Skeletal muscle tissue (tissue), 4 donors: Measurements from ENCODE around the gene ANO7. TPM values are rescaled to one million over a fixed set of nuclear protein-coding genes. Genes with fewer than 3 reads are reported as not detected.
A peak's percentile ranks its signal among the peaks of the same experiment; 100 is the strongest.

Experiments used
- H3K27ac ChIP-seq: one replicate; pipeline ENCODE4 v1.7.0; 2013; ENCODE audit warnings: mild to moderate bottlenecking, low read depth, low read length, inconsistent platforms
- H3K27me3 ChIP-seq, 3 donors: one replicate each; pipeline ENCODE4 v1.7.0; 2013; ENCODE audit warnings: low read length in 3 of 3; ENCODE audit not compliant: control insufficient read depth in 3 of 3, insufficient read depth in 3 of 3
- H3K36me3 ChIP-seq, 3 donors: one replicate each; pipeline ENCODE4 v1.7.0; 2013; ENCODE audit warnings: low read length in 3 of 3; ENCODE audit not compliant: control insufficient read depth in 3 of 3, insufficient read depth in 3 of 3
- H3K4me1 ChIP-seq, 3 donors: one replicate each; pipeline ENCODE4 v1.7.0; 2013; ENCODE audit warnings: low read length in 3 of 3, mild to moderate bottlenecking in 3 of 3; ENCODE audit not compliant: control insufficient read depth in 3 of 3, insufficient read depth in 3 of 3
- H3K4me3 ChIP-seq, 3 donors: one replicate each; pipeline ENCODE4 v1.7.0; 2013; ENCODE audit warnings: low read length in 3 of 3
- H3K9ac ChIP-seq, 3 donors: one replicate each; pipeline ENCODE4 v1.7.0; 2013; ENCODE audit warnings: low read length in 3 of 3, mild to moderate bottlenecking in 3 of 3, moderate library complexity in 2 of 3, low read depth in 1 of 3
- H3K9me3 ChIP-seq, 3 donors: one replicate each; pipeline ENCODE4 v1.7.0; 2013; ENCODE audit warnings: low read length in 3 of 3; ENCODE audit not compliant: control insufficient read depth in 3 of 3
- total RNA-seq: library from RNA; depleted of rRNA; stranded (reverse); fragments of >200 nt; gene quantifications from one replicate; pipeline ENCODE4 v1.2.3, GENCODE V29; 2014
- donor health status: Osteomylitis.

Gene ANO7, protein sequence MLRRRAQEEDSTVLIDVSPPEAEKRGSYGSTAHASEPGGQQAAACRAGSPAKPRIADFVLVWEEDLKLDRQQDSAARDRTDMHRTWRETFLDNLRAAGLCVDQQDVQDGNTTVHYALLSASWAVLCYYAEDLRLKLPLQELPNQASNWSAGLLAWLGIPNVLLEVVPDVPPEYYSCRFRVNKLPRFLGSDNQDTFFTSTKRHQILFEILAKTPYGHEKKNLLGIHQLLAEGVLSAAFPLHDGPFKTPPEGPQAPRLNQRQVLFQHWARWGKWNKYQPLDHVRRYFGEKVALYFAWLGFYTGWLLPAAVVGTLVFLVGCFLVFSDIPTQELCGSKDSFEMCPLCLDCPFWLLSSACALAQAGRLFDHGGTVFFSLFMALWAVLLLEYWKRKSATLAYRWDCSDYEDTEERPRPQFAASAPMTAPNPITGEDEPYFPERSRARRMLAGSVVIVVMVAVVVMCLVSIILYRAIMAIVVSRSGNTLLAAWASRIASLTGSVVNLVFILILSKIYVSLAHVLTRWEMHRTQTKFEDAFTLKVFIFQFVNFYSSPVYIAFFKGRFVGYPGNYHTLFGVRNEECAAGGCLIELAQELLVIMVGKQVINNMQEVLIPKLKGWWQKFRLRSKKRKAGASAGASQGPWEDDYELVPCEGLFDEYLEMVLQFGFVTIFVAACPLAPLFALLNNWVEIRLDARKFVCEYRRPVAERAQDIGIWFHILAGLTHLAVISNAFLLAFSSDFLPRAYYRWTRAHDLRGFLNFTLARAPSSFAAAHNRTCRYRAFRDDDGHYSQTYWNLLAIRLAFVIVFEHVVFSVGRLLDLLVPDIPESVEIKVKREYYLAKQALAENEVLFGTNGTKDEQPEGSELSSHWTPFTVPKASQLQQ
- not detected for total RNA-seq

DNA sequence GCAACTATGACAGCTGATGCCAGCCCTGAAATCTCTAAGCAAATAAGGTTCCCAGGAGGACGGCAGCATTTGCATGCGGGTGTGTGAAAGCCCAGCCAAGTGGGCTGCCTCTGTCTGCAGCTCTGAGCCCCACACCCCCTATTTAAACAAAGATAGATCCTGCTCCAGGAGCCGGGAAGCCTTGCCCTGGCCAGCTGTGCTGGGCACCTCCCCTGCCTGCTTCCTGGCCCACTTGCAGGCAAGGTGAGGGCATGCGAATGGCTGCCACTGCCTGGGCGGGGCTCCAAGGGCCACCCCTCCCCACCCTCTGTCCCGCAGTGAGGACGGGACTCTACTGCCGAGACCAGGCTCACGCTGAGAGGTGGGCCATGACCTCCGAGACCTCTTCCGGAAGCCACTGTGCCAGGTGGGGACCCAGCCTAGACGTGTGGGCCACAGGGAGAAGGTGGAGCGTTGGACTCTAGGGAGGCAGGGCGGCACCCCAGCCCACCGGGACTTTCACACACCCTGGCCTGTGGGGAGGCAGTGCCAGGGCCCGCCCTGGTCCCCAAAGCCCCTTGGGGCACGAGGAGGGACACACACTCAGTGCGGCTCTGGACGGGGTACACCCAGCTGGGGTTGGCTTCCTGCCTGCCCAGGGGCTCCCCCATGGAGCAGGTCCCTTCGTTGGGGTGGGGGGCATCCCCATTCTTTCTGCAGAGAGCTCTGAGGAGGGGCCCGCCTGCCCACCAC, at the start of gene ANO7:
Gene ANO7, plus strand, starts transcription at position 317 of the 732 bp plus-strand sequence. CDS start 1,387 bp downstream, outside the sequence.
- Histone ChIP-seq H3K9ac (no peak within 1 kb of the TSS), H3K4me1 (no peaks in the 10 kb centered on the region), H3K9me3 (no peaks in the 10 kb centered on the region), H3K4me3 (no peak within 1 kb of the TSS), H3K27me3 (peaks cover 0 to 12% (median 0%) of the 10 kb centered on the region in 3 donors), H3K36me3 (peaks cover 0 to under 1% (median 0%) of the 10 kb centered on the region in 3 donors), H3K27ac (no peak within 1 kb of the TSS)

DNA sequence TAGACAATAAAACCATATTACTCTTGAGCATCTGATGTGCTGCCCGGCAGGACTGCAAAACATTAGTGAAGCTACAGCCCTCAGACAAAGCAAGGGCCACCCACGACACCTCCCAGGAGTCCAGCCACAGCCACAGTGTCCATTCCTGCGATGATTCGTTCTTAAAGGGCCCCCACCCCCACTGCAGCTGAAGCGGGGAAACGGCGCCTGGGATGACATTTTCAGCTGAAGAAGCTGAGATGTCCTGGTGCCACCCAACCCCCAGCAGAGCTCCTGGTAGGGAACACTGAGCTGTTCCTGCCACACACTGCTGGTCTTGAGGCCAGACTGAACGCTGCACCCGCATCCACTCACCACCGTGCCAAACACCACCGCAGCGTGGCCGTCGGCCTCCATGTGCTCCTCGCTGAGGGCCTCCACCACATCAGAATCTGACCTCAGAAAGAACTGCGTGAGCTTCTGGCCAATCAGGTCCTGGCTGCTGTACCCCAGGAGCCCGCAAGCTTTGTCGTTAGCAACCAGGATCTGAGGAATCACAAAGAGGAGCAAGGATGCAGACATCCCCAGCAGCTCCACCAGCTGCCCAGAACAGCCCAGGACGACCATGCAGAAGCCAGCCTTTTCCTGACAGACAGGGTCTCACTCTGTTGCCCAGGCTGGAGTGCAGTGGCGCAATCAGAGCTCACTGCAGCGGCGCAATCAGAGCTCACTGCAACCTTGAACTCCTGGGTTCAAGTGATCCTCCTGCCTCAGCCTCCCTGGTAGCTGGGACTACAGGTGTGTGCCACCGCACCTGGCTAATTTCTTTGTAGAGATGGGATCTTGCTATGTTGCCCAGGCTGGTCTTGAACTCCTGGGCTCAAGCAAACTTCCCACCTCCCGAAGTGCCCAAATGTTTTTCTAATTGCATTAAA, 48.7 kb upstream of the ANO7 start:
- H3K4me3 ChIP-seq = no peak overlapping the region
- no peaks in the 10 kb centered on the region for H3K9me3 ChIP-seq
- H3K9ac ChIP-seq = no peak overlapping the region
- no peaks in the 10 kb centered on the region for H3K4me1 ChIP-seq
- no peak overlapping the region for H3K27ac ChIP-seq
- H3K27me3 ChIP-seq = peaks cover 0 to 3% (median 0%) of the 10 kb centered on the region in 3 donors
- H3K36me3 ChIP-seq = no peaks in the 10 kb centered on the region

DNA sequence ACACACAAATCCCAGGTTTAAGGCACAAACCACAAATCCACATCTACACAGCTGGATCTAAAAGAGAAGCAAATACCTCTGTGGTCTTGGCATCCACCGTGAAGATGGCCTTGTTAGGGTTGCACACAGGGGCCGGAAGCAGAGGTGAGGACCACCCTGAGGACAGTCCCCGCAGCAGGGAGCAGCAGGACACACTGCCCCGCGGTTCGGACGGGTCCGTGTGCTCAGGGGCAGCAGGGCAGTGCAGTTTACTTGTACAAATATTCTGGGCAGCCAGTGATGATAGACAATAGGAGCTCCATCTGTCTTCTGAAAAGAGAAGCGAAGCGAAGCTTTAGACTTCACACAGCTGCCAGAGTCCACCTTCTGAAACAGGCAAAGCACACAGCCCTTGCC, 48.0 kb upstream of the ANO7 start:
- Histone ChIP-seq H3K9me3 (no peaks in the 10 kb centered on the region), H3K27ac (no peak overlapping the region), H3K27me3 (peaks cover 0 to 3% (median 0%) of the 10 kb centered on the region in 3 donors), H3K4me3 (no peak overlapping the region), H3K4me1 (no peaks in the 10 kb centered on the region), H3K36me3 (no peaks in the 10 kb centered on the region), H3K9ac (no peak overlapping the region)

DNA sequence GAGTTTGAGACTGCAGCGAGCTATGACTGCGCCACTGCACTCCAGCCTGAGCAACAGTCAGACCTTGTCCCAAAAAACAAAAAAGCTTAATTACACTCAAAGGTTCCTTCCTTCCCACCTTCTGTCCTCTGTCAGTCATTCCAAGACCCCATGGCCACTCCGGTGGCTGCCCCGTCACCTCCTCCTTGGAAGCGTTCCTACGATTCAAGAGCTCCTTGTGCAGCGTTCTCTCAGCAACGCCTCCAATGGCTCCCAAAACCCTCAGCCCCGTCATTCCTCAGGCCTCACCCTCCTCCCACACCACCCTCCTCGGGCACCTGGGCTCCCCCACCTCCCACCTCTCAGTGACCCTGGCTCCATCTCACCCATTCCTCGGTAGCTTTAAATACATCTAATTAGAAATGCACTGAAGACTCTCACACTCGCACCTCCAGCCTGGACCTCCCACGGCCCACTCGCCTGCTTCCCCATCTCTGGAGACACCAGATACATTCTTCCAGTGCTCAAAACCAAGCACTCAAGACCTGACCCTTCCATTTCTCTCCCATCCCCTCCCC, 47.2 kb upstream of the ANO7 start:
- H3K4me3 ChIP-seq = no peak overlapping the region
- H3K4me1 ChIP-seq = no peaks in the 10 kb centered on the region
- H3K27ac ChIP-seq = no peak overlapping the region
- no peaks in the 10 kb centered on the region for H3K9me3 ChIP-seq
- no peak overlapping the region for H3K9ac ChIP-seq
- peaks cover 0 to 3% (median 0%) of the 10 kb centered on the region in 3 donors for H3K27me3 ChIP-seq
- no peaks in the 10 kb centered on the region for H3K36me3 ChIP-seq

DNA sequence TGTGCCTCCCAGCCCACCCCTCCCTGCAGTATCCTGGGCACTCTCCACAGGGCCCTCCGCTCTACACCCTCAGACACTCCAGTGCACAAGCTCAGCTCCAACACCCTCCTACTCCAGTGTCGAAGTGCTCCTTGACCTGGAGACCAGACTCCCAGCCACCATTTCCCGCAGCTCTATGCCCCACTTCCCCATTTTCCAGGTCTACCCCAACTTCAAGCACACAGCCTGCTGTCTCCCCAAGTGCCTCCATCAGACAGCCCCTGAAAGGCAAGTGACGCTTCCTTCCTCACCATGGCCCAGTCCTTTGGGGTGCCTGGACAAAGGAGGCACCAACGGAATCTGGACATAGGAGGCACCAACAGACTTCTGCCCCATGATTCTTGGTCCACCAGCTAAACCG, 46.4 kb upstream of the ANO7 start:
- no peaks in the 10 kb centered on the region for H3K36me3 ChIP-seq
- no peak overlapping the region for H3K9ac ChIP-seq
- no peak overlapping the region for H3K27ac ChIP-seq
- H3K4me1 ChIP-seq = no peaks in the 10 kb centered on the region
- peaks cover 0 to 3% (median 0%) of the 10 kb centered on the region in 3 donors for H3K27me3 ChIP-seq
- no peak overlapping the region for H3K4me3 ChIP-seq
- no peaks in the 10 kb centered on the region for H3K9me3 ChIP-seq

DNA sequence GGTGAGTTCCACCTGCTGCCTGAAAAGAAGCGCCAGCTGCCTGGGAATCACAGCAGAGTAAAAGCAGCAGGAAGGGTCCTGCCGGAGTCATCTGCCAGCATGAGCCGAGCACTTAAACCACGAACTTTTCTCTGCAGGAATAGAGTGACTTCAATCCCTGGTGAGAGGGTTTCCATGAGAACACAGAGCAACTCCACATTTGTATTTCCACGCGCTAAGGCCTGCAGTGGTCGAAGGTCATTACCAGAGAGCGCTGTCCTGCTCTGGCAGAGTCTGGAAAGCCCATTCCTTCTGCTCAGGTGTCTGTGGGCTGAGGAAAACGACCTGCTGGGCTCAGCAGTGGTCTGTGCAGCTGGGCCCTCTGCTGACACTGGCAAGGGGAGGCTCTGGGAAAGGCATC, 45.9 kb upstream of the ANO7 start:
- H3K4me3 ChIP-seq = no peak overlapping the region
- no peaks in the 10 kb centered on the region for H3K4me1 ChIP-seq
- peaks cover 0 to 3% (median 0%) of the 10 kb centered on the region in 3 donors for H3K27me3 ChIP-seq
- H3K36me3 ChIP-seq = no peaks in the 10 kb centered on the region
- no peaks in the 10 kb centered on the region for H3K9me3 ChIP-seq
- no peak overlapping the region for H3K9ac ChIP-seq
- H3K27ac ChIP-seq = no peak overlapping the region

DNA sequence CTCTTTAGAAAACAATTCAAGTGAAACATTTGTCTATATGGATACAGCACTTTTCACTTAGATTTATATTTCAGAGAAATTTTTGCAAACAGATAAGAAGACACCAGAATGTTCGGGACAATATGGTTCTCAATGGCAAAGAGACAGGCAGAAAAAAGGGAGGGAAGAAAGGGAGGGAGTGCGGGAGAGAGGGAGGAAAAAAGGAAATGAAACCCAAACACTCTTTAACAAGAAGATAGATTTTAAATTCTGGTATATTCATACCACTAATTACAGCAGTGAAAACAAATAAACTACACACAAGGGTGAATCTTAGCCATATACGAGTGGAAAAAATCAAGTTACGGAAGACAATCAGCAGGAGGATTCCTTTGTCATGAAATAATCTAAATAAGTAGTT, 42.2 kb upstream of the ANO7 start:
- no peak overlapping the region for H3K4me3 ChIP-seq
- no peak overlapping the region for H3K27ac ChIP-seq
- no peaks in the 10 kb centered on the region for H3K36me3 ChIP-seq
- H3K27me3 ChIP-seq = peaks cover 0 to 3% (median 0%) of the 10 kb centered on the region in 3 donors
- H3K4me1 ChIP-seq = peaks cover 15 to 26% (median 16%) of the 10 kb centered on the region in 3 donors
- H3K9me3 ChIP-seq = no peaks in the 10 kb centered on the region
- H3K9ac ChIP-seq = no peak overlapping the region

DNA sequence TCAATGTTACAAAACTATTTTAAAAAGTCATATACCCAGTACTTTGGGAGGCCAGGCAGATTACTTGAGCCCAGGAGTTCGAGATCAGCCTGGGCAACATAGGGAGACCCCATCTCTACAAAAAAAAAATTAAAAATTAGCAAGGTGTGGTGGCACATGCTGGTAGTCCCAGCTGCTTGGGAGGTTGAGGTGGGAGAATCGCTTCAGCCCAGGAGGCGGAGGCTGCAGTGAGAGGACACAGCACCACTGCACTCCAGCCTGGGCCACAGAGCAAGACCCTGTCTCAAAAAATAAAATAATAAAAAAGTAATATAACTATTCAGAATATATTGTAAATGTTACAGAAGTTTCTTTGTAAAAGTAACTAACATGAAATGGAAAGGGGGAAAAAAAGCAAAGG, 41.1 kb upstream of the ANO7 start:
- peaks cover 17 to 31% (median 17%) of the 10 kb centered on the region in 3 donors for H3K4me1 ChIP-seq
- H3K9me3 ChIP-seq = no peaks in the 10 kb centered on the region
- H3K36me3 ChIP-seq = no peaks in the 10 kb centered on the region
- H3K9ac ChIP-seq = no peak overlapping the region
- no peak overlapping the region for H3K27ac ChIP-seq
- no peak overlapping the region for H3K4me3 ChIP-seq
- H3K27me3 ChIP-seq = peaks cover 0 to 3% (median 0%) of the 10 kb centered on the region in 3 donors

DNA sequence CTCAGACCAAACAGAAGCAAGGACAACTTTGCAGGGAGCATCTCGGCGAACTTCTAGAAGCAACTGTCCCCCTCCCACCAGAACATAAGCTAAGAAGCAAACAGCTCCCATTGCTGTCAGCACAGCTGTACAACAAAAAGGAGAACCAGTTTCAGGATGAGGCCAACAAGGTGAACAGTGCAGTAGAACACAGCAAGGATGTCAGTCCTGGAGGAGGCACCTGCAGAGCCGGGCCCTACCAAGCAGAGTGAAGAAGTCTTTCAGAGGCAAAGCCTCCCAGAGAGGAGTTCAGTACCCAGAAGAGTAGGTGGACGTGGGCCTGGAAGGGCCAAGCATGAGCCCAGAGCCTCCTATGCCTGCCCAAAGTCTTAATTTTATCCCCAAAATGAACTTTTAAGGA, 40.2 kb upstream of the ANO7 start:
- H3K4me1 ChIP-seq = peaks cover 17 to 31% (median 17%) of the 10 kb centered on the region in 3 donors
- peak overlapping the region in 1 of 3 donors; percentile 79 for H3K9ac ChIP-seq
- H3K36me3 ChIP-seq = peaks cover 0 to under 1% (median under 1%) of the 10 kb centered on the region in 3 donors
- H3K27ac ChIP-seq = no peak overlapping the region
- H3K4me3 ChIP-seq = no peak overlapping the region
- H3K9me3 ChIP-seq = no peaks in the 10 kb centered on the region
- peaks cover 0 to 3% (median 0%) of the 10 kb centered on the region in 3 donors for H3K27me3 ChIP-seq
